Transverse colon (tissue), 4 donors: ENCODE results near the gene PKD2. TPM values are rescaled to one million over a fixed set of nuclear protein-coding genes. Genes with fewer than 3 reads are reported as not detected.

Experiments
- DNase-seq: peaks from one replicate; pipeline ENCODE4 v3.0.0-alpha.2; 2019
- H3K27ac ChIP-seq, 4 donors: fragments of 200-600 bp; sonication (generic); 2 replicates each; pipeline ENCODE4 v1.5.1; 2016 to 2018; ENCODE audit warnings: inconsistent platforms in 4 of 4
- H3K27me3 ChIP-seq: fragments of 200-600 bp; sonication (generic); 2 replicates; pipeline ENCODE4 v1.5.1; 2017; ENCODE audit warnings: inconsistent platforms
- H3K36me3 ChIP-seq, 4 donors: fragments of 200-600 bp; sonication (generic); 2 replicates each; pipeline ENCODE4 v1.5.1; 2017 to 2019; ENCODE audit warnings: inconsistent platforms in 4 of 4
- H3K4me1 ChIP-seq, 4 donors: fragments of 200-600 bp; sonication (generic); 2 replicates each; pipeline ENCODE4 v1.5.1; 2017 to 2020; ENCODE audit warnings: inconsistent platforms in 4 of 4
- H3K4me3 ChIP-seq, 4 donors: fragments of 200-600 bp; sonication (generic); 1 replicate in 1 of 4; 2 replicates in 3 of 4; pipeline versions ENCODE4 v1.5.1 to v1.6.1; 2017 to 2019; ENCODE audit warnings: inconsistent platforms in 4 of 4
- H3K9me3 ChIP-seq, 2 donors: fragments of 200-600 bp; sonication (generic); 2 replicates each; pipeline ENCODE4 v1.5.1; 2017 to 2019; ENCODE audit warnings: inconsistent platforms in 2 of 2
- CTCF ChIP-seq, 5 experiments: fragments of 200-600 bp in 3 of 5; fragments of 450-650 bp in 2 of 5; sonication (generic) in 3 of 5; IDR thresholded peaks; 1 replicate in 2 of 5; 2 replicates in 3 of 5; pipeline ENCODE4 v1.5.1; 2016 to 2017; ENCODE audit warnings: antibody characterized with exemption in 5 of 5, inconsistent platforms in 3 of 5, mild to moderate bottlenecking in 2 of 5, moderate library complexity in 1 of 5
- EP300 ChIP-seq: sonication (generic); formaldehyde crosslinking; IDR thresholded peaks from one replicate; pipeline ENCODE4 v1.6.1; 2017; ENCODE audit warnings: antibody characterized with exemption, low read depth
- POLR2A ChIP-seq: fragments of 450-650 bp; IDR thresholded peaks from one replicate; pipeline ENCODE4 v1.6.1; 2016; ENCODE audit warnings: antibody characterized with exemption, mild to moderate bottlenecking, moderate library complexity
- POLR2AphosphoS5 ChIP-seq, 3 donors: sonication (generic); formaldehyde crosslinking; IDR thresholded peaks; one replicate each; pipeline ENCODE4 v1.6.1; 2016; ENCODE audit warnings: antibody characterized with exemption in 3 of 3
- WGBS, 2 donors: methylation state at CpG; one replicate each; pipeline ENCODE4 v1.1.5; 2018; ENCODE audit warnings: low coverage in 1 of 2; 5-methylcytosine and 5-hydroxymethylcytosine counted together
- in situ Hi-C, 4 donors: fragments of 200-750 bp; cut with MboI; loops; one replicate each; pipeline versions ENCODE4 v1.15.0 to v1.15.1; 2017; ENCODE audit warnings: low sequenced_read_pairs in 3 of 4, low pct_ligation_motif_present in 1 of 4, low pct_unique_long_range_greater_than_20kb in 1 of 4
- intact Hi-C: fragments of 100-400 bp; cut with DNase I; formaldehyde crosslinking; loops from one replicate; pipeline ENCODE4 v1.15.1; 2023; ENCODE audit warnings: low total_unique reads
- total RNA-seq, 4 donors: library from RNA; depleted of rRNA; stranded (reverse); fragments of >200 nt; gene quantifications; one replicate each; pipeline ENCODE4 v1.1.0, GENCODE V29; 2016

The PKD2 gene
- total RNA-seq, 4 donors from 2014 or later: 15.7 to 48.0 (median 21.5) TPM

DNA sequence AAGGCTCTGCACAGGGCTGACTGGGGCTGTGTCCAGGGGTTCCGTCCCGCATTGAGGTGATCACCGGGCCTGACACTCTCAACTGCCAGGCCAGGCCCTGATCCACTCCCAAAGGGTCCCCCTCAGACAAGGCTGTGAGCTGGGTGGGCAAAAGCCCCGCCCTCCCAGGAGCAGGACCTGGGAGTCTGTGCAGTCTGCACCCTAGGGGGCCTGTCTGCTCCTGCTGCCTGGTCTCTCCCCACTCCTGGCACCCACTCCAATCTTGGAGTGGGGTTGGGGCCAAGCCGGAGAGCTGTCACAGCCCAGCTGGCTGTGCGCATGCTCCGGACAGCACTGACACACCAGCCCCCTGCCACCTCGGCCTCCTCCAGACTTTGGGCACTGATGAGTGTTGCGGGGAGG, 41.3 kb upstream of the PKD2 start:
- no peak overlapping the region for H3K27ac ChIP-seq
- H3K4me3 ChIP-seq: no peak overlapping the region
- no peak for DNase-seq
- in situ Hi-C loops: no loop called here
- no peaks in the 10 kb centered on the region for H3K36me3 ChIP-seq
- no peaks in the 10 kb centered on the region for H3K27me3 ChIP-seq
- H3K4me1 ChIP-seq: no peaks in the 10 kb centered on the region
- no peaks in the 10 kb centered on the region for H3K9me3 ChIP-seq
- TF ChIP-seq POLR2AphosphoS5 (IDR thresholded peaks at IDR 0.05): no peak
- TF ChIP-seq CTCF (IDR thresholded peaks at IDR 0.05): no peak
- no peak for TF ChIP-seq EP300
- no peak for TF ChIP-seq POLR2A
- WGBS, 2 donors: 93% methylated on average over 6 of the region's 9 CpGs; no CpG with 5 or more reads in 1 of the 2 donors
- intact Hi-C loops: loop anchor here (5.0 kb wide), 1 partner anchor 104 kb away; no protein-coding TSS in a partner anchor

DNA sequence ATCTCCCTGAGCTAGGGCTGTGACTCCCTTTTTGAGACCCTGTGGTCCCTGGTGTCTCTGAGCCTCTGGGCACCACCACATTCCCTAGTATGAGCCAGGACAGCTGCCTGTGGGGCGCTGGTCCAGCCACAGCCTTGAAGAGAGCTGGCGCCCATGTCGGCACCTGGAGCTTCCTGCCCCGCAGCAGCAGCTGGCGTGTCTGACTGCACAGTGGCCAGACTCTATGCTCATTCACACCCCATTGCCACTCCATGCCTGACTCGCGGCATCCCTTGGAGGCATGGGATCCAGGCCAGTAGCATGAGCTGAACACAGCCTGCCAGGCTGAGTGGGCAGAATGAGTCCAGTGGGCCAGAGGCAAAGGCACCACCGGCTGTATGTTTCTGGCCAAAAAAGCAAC, 40.2 kb upstream of the PKD2 start:
- H3K9me3 ChIP-seq: no peaks in the 10 kb centered on the region
- H3K4me1 ChIP-seq: no peaks in the 10 kb centered on the region
- DNase-seq: no peak
- intact Hi-C loops (loop anchor here (5.0 kb wide), 1 partner anchor 105 kb away; no protein-coding TSS in a partner anchor), in situ Hi-C loops (no loop called here)
- TF ChIP-seq CTCF (IDR thresholded peaks at IDR 0.05): no peak
- no peak for TF ChIP-seq POLR2AphosphoS5 (IDR thresholded peaks at IDR 0.05)
- TF ChIP-seq POLR2A: no peak
- H3K27me3 ChIP-seq: no peaks in the 10 kb centered on the region
- WGBS, 2 donors: 86% methylated on average over 8 of the region's 8 CpGs; no CpG with 5 or more reads in 1 of the 2 donors
- H3K4me3 ChIP-seq: no peak overlapping the region
- H3K36me3 ChIP-seq: no peaks in the 10 kb centered on the region
- no peak overlapping the region for H3K27ac ChIP-seq

DNA sequence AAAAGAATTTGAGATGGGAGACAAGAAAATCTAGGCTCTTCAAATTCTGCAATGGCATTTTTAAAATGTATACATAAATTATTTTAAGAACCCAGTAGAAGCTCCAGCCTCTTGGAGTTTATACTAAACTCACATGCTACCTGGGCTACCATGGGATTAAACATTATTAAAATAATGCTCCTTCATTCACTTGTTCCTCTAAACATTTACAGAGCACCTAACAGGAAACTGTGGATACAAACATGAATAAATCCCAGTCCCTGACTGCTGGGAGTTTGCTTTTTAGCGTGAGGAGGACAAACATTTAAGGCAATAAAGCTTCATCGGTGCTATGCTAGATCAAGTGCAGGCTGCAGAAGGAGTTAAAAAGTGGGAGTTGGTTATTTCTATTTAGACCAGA, 37.3 kb upstream of the PKD2 start:
- peaks cover 22% of the 10 kb centered on the region for H3K27me3 ChIP-seq
- H3K4me3 ChIP-seq: no peak overlapping the region
- no peak for DNase-seq
- H3K9me3 ChIP-seq: no peaks in the 10 kb centered on the region
- intact Hi-C loops: no loop called here
- WGBS, 2 donors: 30 to 43% methylated on average over 2 of the region's 2 CpGs
- TF ChIP-seq POLR2A: no peak
- no peak for TF ChIP-seq CTCF (IDR thresholded peaks at IDR 0.05)
- no peak for TF ChIP-seq EP300
- no peak overlapping the region for H3K27ac ChIP-seq
- peaks cover 0 to 6% (median 0%) of the 10 kb centered on the region in 4 donors for H3K4me1 ChIP-seq
- in situ Hi-C loops: loop anchor here (5.0 to 10.0 kb wide), 4 partner anchors 113 to 125 kb away; no protein-coding TSS in a partner anchor
- H3K36me3 ChIP-seq: no peaks in the 10 kb centered on the region

- DNase-seq: no peak
- Histone ChIP-seq H3K27ac (no peak overlapping the region), H3K4me3 (no peak overlapping the region), H3K36me3 (no peaks in the 10 kb centered on the region), H3K9me3 (no peaks in the 10 kb centered on the region), H3K27me3 (peaks cover 40% of the 10 kb centered on the region), H3K4me1 (peaks cover 0 to 6% (median 0%) of the 10 kb centered on the region in 4 donors)
- 27% methylated on average over 1 of the region's 1 CpG; no CpG with 5 or more reads in 1 of the 2 donors for WGBS, 2 donors
- TF ChIP-seq POLR2A: no peak
- TF ChIP-seq EP300: no peak
- TF ChIP-seq CTCF (IDR thresholded peaks at IDR 0.05): no peak
- TF ChIP-seq POLR2AphosphoS5 (IDR thresholded peaks at IDR 0.05): no peak
- in situ Hi-C loops (loop anchor here (5.0 to 10.0 kb wide), 4 partner anchors 115 to 127 kb away; no protein-coding TSS in a partner anchor), intact Hi-C loops (no loop called here)
These were observed 35.6 kb upstream of the PKD2 start for GRCh38 chr4:87971866-87972265.
